Activated naive CD4-positive, alpha-beta T cell treated with anti-CD3 and anti-CD28 coated beads, Interleukin-2, amount 50 U/mL, for 16 hours (primary cell): Measurements from ENCODE around the gene NNMT.

Source experiments
- DNase-seq: peaks from one replicate; pipeline ENCODE4 v3.0.0-alpha.2; 2020

NNMT gene

GRCh38 chr11:114295676-114296604 is at the start of gene NNMT:
Gene NNMT (plus strand): TSS chr11:114296399. CDS start chr11:114296557, 158 bp downstream.
- DNase-seq: no peak

GRCh38 chr11:114247070-114247789 is 49.0 kb upstream of the NNMT start:
- DNase-seq: no peak

- DNase-seq: no peak
These were observed 46.0 kb upstream of the NNMT start for GRCh38 chr11:114250180-114250579.

GRCh38 chr11:114250993-114251814 is 45.0 kb upstream of the NNMT start:
- DNase-seq: no peak

- no peak for DNase-seq
These were observed 44.3 kb upstream of the NNMT start for GRCh38 chr11:114251815-114252337.

- DNase-seq: no peak
These were observed 43.4 kb upstream of the NNMT start for GRCh38 chr11:114252767-114253166.

GRCh38 chr11:114253771-114254170 is 42.4 kb upstream of the NNMT start:
- DNase-seq: no peak

- no peak for DNase-seq
These were observed 41.5 kb upstream of the NNMT start for GRCh38 chr11:114254571-114255146.

- no peak for DNase-seq
These were observed 40.9 kb upstream of the NNMT start for GRCh38 chr11:114255289-114255688.

GRCh38 chr11:114256176-114256966 is 39.8 kb upstream of the NNMT start:
- no peak for DNase-seq

GRCh38 chr11:114256967-114257286 is 39.3 kb upstream of the NNMT start:
- DNase-seq: no peak

GRCh38 chr11:114257621-114258558 is 38.3 kb upstream of the NNMT start:
- DNase-seq: no peak

GRCh38 chr11:114258696-114259095 is 37.5 kb upstream of the NNMT start:
- DNase-seq: no peak

- DNase-seq: no peak
These were observed 37.1 kb upstream of the NNMT start for GRCh38 chr11:114259124-114259526.

GRCh38 chr11:114259551-114259983 is 36.6 kb upstream of the NNMT start:
- DNase-seq: no peak

- DNase-seq: no peak
These were observed 36.1 kb upstream of the NNMT start for GRCh38 chr11:114260077-114260476.

- no peak for DNase-seq
These were observed 35.7 kb upstream of the NNMT start for GRCh38 chr11:114260483-114260882.

GRCh38 chr11:114261791-114262190 is 34.4 kb upstream of the NNMT start:
- DNase-seq: no peak

GRCh38 chr11:114262681-114263512 is 33.3 kb upstream of the NNMT start:
- DNase-seq: no peak
